GM19372 (cell line): ENCODE results near the gene ARID4B.
"Not testable (repeated sequence)": the region's sequence is repeated elsewhere in the genome, so short reads cannot be mapped to it uniquely, and the experiment has no call there.

Experiments
- ATAC-seq: cut with Tn5 transposase; IDR thresholded peaks from one replicate; pipeline ENCODE4 v1.9.1; 2021; ENCODE audit warnings: mild to moderate bottlenecking, low read depth, moderate library complexity; ENCODE audit not compliant: unreplicated experiment

ARID4B gene, protein sequence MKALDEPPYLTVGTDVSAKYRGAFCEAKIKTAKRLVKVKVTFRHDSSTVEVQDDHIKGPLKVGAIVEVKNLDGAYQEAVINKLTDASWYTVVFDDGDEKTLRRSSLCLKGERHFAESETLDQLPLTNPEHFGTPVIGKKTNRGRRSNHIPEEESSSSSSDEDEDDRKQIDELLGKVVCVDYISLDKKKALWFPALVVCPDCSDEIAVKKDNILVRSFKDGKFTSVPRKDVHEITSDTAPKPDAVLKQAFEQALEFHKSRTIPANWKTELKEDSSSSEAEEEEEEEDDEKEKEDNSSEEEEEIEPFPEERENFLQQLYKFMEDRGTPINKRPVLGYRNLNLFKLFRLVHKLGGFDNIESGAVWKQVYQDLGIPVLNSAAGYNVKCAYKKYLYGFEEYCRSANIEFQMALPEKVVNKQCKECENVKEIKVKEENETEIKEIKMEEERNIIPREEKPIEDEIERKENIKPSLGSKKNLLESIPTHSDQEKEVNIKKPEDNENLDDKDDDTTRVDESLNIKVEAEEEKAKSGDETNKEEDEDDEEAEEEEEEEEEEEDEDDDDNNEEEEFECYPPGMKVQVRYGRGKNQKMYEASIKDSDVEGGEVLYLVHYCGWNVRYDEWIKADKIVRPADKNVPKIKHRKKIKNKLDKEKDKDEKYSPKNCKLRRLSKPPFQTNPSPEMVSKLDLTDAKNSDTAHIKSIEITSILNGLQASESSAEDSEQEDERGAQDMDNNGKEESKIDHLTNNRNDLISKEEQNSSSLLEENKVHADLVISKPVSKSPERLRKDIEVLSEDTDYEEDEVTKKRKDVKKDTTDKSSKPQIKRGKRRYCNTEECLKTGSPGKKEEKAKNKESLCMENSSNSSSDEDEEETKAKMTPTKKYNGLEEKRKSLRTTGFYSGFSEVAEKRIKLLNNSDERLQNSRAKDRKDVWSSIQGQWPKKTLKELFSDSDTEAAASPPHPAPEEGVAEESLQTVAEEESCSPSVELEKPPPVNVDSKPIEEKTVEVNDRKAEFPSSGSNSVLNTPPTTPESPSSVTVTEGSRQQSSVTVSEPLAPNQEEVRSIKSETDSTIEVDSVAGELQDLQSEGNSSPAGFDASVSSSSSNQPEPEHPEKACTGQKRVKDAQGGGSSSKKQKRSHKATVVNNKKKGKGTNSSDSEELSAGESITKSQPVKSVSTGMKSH (N-terminal part only)

DNA sequence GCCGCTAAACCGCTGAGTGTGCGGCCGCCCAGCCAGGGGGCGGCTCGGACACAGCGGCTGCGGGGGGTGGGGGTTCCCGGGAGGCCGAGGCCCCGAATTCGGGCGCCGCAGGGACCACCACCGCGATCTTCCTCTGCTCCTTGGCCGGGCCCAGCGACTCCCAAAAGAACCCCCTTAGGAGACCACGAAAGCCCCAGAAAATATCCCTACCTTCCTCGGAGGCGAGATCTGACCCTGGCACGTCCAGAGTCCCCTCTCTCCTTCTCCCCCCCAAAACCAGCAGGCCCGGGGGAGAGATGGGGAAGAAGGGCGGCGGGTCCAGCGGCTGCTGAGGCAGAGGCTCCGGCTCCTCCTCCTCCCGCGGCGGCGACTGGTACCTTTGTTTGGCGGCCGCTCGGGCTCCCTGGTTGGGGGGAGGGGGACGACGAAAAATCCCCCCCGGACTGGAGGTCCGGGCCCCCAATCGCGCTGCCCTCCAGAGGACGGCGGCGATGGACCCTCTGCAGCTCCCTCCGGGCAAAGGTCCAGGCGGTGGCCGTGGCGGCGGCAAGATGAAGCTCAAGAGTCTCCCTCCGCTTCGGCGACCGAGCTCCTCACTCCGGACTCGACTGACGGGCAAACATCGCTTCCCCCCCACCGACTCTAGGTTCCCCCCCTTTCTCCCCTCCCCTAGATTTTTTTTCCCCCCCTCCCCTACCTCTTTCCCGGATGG lies at the start of gene ARID4B:
Gene ARID4B (minus strand): TSS at position 621 of the 712 bp plus-strand sequence. CDS start 1,260 bp downstream, outside the sequence.
- peak; percentile 2 for ATAC-seq

DNA sequence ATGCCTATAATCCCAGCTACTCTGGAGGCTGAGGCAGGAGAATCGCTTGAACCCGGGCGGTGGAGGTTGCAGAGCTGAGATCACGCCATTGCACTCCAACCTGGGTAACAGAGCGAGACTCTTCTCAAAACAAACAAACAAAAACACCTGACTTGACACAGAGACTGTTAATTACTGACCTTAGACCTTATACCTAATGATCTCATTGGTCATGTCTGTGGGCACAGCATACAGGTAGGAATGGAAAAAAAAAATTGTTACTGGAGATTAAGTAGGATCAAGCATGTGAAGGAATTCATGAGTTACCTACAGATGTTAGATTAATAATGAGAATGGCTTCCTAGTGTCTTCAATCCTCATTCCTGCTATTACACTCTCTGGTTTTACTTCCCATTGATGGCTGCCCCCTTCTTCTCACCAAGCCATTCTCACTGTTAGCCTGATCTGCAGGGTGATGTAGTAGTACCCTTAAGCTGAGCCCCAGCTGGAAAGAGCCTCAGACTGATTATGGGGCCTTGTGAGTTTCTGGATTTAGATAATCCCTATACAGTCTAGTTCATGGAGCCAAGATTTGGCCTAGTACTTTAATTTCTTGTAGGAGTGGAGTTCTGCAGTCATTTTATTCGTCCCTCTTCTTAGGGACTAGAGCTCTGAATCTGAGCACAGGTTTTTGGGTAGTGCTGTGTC lies 48.1 kb upstream of the ARID4B start:
- no peak for ATAC-seq

DNA sequence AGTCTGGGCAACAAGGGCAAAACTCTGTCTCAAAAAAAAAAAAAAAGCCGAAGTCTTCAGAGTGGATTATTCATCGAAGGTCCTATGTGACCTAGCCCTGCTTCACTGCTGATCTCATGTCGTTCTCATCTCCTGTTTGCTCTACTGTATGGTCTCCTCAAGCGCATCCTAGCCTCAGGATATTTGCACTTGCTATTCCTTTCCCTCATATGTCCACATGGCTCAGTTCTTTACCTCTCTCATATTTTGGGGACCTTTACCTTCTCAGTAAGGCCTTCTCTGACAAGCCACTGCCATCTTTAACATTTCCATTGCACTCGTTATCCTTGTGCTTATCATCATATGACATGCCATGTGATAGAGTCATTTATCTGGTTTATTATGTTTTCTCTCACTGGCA lies 41.8 kb upstream of the ARID4B start:
- no peak for ATAC-seq

DNA sequence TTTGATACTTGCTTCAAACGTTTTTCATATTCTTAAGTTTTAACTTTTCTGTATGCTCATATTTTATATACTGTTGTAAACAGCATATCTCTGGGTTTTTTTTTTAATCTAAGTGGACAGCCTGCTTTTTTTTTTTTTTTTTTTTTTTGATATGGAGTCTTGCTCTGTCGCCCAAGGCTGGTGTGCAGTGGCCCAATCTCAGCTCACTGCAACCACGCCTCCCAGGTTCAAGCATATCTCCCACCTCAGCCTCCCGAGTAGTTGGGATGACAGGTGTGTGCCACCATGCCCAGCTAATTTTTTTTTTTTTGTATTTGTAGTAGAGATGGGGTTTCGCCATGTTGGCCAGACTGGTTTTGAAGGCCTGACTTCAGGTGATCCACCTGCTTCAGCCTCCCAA lies 40.4 kb upstream of the ARID4B start:
- ATAC-seq = no peak

DNA sequence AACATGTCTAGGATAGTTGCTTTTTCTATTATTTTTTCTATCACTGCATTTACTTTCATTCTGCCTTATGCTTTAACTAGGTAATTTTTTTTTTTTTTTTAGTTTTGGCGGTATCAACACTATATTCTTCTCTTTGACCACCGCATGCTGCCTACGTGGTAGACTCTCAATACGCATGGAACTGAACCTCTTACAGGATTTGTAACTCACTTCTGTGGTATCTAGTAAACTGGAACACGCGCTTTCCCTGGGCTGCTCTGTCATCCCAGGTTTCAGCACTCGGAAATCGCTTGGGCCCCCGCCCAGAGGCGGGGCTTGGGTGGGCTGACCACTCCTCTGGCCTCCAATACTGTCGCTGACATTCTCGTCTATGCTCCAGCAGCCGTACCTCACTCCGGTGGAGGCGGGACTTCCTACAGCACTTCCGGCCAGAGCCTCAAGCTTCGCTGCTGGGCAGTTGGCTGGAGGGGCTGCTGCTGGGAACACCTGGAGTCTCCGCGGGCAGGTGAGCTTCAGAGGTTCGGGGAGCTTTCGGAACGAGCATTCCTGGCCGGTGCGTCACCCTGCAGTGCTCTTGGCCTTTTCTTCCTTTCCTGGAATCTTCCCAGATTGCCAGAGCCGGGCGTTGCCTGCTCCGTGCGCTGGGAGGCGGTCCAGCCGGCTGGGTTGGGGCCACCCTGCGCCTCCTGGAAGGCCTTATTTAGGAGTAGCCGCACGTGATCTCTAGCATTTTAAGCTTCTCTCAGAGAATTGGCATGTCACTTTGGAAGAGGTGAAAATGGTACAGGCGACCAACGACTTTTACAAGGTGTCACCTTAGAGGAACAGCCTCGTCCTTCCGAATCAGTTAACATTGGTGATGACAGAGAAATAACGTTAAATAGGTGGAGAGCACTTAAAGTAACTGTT lies 39.3 kb upstream of the ARID4B start, which contains the start of gene TBCE:
Gene TBCE (plus strand): TSS at position 428 of the 909 bp plus-strand sequence. CDS start 12,623 bp downstream, outside the sequence.
- ATAC-seq = peak; percentile 100

DNA sequence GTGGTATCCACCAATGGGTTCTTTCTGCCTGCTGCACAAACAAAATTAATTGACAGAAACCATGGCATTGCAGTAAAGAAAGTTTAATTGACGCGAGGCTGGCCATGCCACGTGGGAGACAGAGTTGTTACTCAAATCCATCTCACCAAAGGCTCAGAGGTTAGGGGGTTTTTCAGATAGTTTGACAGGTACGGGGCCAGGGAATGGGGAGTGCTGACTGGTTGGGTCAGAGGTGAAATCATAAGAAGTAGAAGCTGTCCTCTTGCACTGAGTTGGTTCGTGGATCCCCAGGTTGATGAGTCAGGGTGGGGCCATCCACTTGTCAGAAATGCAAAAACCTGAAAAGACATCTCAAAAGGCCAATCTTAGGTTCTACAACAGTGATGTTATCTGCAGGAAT lies 38.3 kb upstream of the ARID4B start:
- no peak for ATAC-seq

DNA sequence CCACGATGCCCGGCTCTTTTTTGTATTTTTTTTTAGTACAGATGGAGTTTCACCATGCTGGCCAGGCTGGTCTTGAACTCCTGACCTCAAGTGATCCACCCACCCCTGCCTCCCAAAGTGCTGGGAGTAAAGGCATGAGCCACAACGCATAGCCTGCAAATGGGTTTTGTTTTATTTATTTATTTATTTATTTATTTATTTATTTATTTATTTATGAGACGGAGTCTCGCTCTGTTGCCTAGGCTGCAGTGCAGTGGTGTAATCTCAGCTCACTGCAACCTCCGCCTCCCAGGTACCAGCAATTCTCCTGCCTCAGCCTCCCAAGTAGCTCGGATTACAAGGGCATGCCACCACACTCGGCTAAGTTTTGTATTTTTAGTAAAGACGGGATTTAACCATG lies 36.2 kb upstream of the ARID4B start:
- not testable (repeated sequence) for ATAC-seq

DNA sequence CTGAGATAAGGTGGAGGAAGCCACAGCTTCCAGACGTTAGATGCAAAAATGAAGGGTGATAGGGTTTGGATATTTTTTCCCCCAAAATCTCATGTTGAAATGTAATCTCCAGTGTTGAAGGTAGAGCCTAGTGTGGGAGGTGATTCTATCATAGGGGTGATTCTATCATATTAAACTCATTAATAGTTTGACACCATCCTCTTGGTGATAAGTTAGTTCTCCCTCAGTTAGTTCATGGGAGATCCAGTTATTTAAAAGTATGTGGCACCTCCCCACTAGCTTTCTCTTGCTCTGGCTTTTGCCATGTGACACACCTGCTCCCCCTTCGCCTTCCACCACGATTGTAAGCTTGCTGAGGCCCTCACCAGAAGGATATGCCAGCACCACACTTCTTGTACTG lies 30.9 kb upstream of the ARID4B start:
- no peak for ATAC-seq

DNA sequence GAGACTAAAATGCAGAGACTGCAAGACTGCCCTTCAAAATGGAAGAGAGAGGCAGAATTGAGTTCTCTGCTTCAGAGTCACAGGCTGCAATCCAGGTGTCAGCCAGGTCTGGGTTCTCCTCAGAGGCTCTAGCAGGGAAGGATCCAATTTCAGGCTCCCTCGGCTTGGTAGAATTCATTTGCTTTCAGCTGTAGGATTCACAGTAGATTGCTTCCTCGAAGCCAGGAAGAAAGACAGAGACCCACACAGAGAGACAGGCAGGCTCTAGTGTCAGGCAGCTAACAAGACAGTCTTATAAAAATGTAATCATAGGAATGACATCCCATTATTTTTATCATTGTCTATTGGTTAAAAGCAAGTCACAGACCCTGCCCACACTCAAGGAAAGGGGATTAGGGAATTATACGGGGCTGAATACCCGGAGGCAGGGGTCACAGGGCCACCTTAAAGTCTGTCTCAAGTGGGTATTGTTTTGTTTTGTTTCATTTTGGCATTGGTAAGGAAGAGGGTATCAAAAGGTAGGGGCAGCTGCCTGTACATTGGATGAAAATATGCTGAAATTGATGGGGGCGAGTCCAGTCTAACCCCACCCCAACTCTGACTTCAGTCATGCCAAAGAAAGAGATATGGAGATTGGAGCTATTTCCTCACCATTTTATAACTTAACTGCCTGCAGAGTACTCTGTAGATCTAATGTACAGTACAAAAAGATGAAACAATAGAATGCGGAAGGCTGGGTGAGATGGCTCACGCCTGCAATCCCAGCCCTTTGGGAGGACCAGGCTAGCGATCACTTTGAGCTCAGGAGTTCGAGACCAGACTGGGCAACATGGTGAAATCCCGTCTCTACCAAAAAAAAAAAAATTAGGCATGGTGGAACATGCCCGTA lies 29.8 kb upstream of the ARID4B start:
- ATAC-seq = no peak

DNA sequence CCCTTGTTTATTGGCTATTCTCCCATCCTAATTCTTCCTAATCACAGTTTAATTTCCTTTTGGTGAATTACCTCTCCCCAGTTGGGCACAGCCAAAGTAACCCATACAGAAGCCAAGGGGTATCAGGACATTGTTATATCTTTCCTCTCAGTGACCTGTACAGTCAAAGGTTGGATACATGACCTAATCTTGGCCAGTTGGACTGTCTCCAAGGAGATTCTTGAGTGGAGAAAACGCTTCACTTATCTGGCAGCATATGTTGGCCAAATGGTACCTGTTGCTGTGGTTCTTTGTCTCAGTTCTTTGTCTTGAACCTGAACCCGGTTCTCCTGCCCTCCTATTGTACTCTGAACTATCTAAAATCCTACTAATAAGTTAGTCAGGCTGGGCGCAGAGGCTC lies 23.9 kb upstream of the ARID4B start:
- no peak for ATAC-seq

DNA sequence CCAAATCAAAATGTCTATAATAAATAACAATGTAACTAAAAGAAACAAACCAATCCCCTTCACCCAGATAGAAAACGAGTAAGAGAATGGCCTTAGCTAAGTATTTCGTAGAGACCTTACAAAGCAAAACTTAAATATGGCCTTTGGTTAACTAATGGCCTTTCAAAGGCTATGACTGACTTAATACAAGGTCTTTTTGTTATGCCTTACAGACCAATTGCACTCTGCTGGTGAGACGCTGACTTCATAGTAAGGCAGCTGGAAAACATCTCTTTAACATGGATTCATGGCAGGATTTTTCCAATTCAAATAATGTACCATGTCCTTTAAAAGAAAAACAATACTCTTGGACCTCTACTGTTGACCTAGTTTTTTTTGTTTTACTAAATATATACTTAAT lies 23.5 kb upstream of the ARID4B start:
- ATAC-seq = no peak

DNA sequence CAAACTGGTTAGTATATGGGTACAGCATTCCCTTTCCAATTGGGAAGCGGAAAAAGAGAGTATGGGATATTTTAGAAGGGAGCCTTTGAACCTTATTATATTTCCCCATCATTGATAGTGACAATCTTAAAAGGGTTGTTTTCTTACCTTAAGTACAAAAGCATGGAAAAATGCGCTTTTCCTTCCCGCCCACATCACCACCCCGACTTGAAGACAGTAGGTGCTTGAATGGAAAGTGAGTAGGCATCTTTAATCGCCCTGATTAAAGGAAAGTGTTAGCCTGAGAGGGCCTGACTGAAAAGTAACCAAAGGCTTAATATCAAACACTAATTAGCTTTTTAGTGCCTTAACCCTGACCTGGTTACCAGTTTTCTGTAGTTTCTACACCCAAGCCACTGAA lies 15.7 kb upstream of the ARID4B start:
- ATAC-seq = no peak

DNA sequence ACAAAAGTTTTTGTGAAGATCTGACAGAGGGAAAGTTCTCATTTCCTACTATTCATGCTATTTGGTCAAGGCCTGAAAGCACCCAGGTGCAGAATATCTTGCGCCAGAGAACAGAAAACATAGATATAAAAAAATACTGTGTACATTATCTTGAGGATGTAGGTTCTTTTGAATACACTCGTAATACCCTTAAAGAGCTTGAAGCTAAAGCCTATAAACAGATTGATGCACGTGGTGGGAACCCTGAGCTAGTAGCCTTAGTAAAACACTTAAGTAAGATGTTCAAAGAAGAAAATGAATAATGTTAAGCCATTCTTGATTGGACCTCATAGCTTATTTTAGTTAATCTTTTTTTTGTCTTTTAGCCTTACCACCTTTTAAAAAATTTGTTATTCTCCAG lies 14.5 kb upstream of the ARID4B start:
- no peak for ATAC-seq

DNA sequence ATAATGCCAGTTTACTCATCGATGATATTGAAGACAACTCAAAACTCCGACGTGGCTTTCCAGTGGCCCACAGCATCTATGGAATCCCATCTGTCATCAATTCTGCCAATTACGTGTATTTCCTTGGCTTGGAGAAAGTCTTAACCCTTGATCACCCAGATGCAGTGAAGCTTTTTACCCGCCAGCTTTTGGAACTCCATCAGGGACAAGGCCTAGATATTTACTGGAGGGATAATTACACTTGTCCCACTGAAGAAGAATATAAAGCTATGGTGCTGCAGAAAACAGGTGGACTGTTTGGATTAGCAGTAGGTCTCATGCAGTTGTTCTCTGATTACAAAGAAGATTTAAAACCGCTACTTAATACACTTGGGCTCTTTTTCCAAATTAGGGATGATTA lies 14.1 kb upstream of the ARID4B start:
- ATAC-seq = no peak

DNA sequence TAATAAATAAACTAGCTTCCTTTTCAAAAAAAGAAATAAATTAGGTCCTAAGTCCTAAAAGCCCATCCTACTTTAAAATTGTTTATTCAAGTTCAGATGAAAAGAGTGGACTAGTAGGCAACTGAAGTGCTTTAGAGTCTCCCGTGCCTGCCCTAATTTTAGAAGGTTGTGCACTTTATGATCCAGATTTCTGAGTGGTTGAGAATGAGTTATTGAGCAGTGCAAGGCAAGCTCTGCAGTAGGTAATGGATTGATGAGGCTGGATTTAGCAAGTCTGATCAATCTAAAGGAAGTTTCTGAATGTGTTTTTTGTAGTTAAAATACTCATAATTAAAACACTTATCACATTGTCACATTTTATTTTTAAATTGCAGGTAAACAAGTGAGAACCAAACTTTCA lies 13.4 kb upstream of the ARID4B start:
- ATAC-seq = no peak

DNA sequence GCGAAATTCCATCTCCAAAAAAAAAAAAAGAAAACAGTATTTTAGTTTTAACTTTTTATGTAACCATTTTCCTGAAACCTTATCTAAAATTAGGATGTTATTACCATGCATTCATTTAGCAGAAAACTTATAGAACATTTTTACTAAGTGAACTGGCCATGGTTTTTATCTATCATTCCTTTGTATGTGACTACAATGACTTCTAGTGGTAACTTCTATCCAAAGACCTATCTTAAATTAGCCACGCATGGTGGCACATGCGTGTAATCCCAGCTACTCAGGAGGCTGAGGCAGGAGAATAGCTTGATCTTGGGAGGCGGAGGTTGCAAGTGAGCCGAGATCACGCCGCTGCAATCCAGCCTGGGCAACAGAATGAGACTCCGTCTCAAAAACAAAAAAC lies 11.8 kb upstream of the ARID4B start:
- no peak for ATAC-seq

DNA sequence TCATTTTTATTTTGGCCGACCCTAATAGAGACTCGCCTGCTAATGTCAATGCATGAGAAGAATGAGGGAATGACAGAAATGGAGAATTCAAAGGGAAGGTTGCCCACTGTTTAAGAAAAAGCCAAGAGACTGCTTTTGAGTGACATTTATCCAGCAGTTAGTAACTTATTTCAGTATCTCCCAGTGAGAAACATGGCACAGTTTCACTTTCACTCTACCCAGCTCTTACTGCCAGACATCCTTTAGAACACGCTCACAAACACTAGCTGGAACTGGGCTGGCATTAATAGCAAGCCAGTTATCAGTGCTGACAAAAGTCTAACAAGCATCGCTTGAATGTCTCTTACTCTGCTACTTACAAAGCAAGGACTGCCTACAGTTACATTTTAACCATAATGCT lies 8.9 kb upstream of the ARID4B start:
- no peak for ATAC-seq

DNA sequence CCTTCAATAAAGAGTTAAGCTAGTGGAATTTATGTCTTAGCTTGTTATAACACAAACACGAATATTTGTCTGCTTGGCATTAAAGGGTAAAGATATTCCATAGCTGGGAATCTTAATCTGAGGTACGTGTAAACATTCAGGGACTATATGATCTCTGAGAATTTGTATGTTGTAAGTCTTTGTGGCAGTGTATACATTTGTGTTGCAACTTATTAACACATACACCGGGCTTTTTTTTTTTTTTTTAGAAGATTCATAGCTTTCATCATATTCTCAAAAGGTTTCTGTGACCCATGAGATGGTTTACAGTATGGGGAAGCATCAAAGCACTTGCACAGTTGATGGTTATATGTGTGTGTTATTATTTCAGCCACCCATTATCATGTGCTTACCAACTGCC lies 3.4 kb upstream of the ARID4B start:
- no peak for ATAC-seq
